HEK293 (cell line): ENCODE data around the gene SP8.

Source experiments
- PRDM2 ChIP-seq: fragments of 450-650 bp; formaldehyde crosslinking; IDR thresholded peaks from 2 replicates; pipeline ENCODE4 v1.5.1; 2016; ENCODE audit warnings: missing biosample characterization, missing genetic modification characterization, borderline replicate concordance
- ZBTB10 ChIP-seq: fragments of 450-650 bp; formaldehyde crosslinking; IDR thresholded peaks from 2 replicates; pipeline ENCODE4 v1.5.1; 2016; ENCODE audit warnings: missing biosample characterization, missing genetic modification characterization
- ZBTB48 ChIP-seq: fragments of 450-650 bp; formaldehyde crosslinking; IDR thresholded peaks from 2 replicates; pipeline ENCODE4 v1.5.1; 2016; ENCODE audit warnings: missing biosample characterization, missing genetic modification characterization
- ZFP41 ChIP-seq: fragments of 450-650 bp; formaldehyde crosslinking; IDR thresholded peaks from 2 replicates; pipeline ENCODE4 v1.5.1; 2016; ENCODE audit warnings: missing biosample characterization, missing genetic modification characterization, borderline replicate concordance
- ZNF174 ChIP-seq: fragments of 450-650 bp; formaldehyde crosslinking; IDR thresholded peaks from 2 replicates; pipeline ENCODE4 v1.5.0; 2017; ENCODE audit warnings: missing biosample characterization, mild to moderate bottlenecking, missing genetic modification characterization
- ZNF324 ChIP-seq: fragments of 450-650 bp; formaldehyde crosslinking; IDR thresholded peaks from 2 replicates; pipeline ENCODE4 v1.5.1; 2016; ENCODE audit warnings: missing biosample characterization, missing genetic modification characterization
- ZNF48 ChIP-seq: fragments of 450-650 bp; formaldehyde crosslinking; IDR thresholded peaks from 2 replicates; pipeline ENCODE4 v1.5.1; 2016; ENCODE audit warnings: missing biosample characterization, missing genetic modification characterization
- ZNF518A ChIP-seq: fragments of 450-650 bp; formaldehyde crosslinking; conservative IDR thresholded peaks from 2 replicates; pipeline ENCODE4 v1.5.1; 2016; ENCODE audit warnings: low read depth, missing biosample characterization, missing genetic modification characterization
- ZNF521 ChIP-seq: fragments of 450-650 bp; formaldehyde crosslinking; IDR thresholded peaks from 2 replicates; pipeline ENCODE4 v1.5.1; 2017; ENCODE audit warnings: missing biosample characterization, mild to moderate bottlenecking, missing genetic modification characterization
- ZNF596 ChIP-seq: fragments of 450-650 bp; IDR thresholded peaks from 2 replicates; pipeline ENCODE4 v1.5.0; 2018; ENCODE audit warnings: missing biosample characterization, mild to moderate bottlenecking, missing genetic modification characterization, moderate library complexity
- ZNF639 ChIP-seq: fragments of 450-650 bp; formaldehyde crosslinking; IDR thresholded peaks from 2 replicates; pipeline ENCODE4 v1.5.1; 2016; ENCODE audit warnings: missing biosample characterization, missing genetic modification characterization
- ZNF747 ChIP-seq: fragments of 450-650 bp; formaldehyde crosslinking; IDR thresholded peaks from 2 replicates; pipeline ENCODE4 v1.5.1; 2016; ENCODE audit warnings: missing biosample characterization, missing genetic modification characterization
- ZSCAN23 ChIP-seq: fragments of 450-650 bp; formaldehyde crosslinking; IDR thresholded peaks from 2 replicates; pipeline ENCODE4 v1.5.1; 2016; ENCODE audit warnings: missing biosample characterization, missing genetic modification characterization
- TF ChIP-seq, protein P1 (sequence below): fragments of 450-650 bp; formaldehyde crosslinking; IDR thresholded peaks from 2 replicates; pipeline ENCODE4 v1.5.1; 2017; ENCODE audit warnings: missing biosample characterization, missing genetic modification characterization
- TF ChIP-seq, protein P2 (sequence below): fragments of 450-650 bp; IDR thresholded peaks from 2 replicates; pipeline ENCODE4 v1.5.1; 2018; ENCODE audit warnings: missing biosample characterization, missing genetic modification characterization
- TF ChIP-seq, protein P3 (sequence below): fragments of 450-650 bp; formaldehyde crosslinking; IDR thresholded peaks from 2 replicates; pipeline ENCODE4 v1.5.1; 2016; ENCODE audit warnings: missing biosample characterization, missing genetic modification characterization

Gene SP8

DNA sequence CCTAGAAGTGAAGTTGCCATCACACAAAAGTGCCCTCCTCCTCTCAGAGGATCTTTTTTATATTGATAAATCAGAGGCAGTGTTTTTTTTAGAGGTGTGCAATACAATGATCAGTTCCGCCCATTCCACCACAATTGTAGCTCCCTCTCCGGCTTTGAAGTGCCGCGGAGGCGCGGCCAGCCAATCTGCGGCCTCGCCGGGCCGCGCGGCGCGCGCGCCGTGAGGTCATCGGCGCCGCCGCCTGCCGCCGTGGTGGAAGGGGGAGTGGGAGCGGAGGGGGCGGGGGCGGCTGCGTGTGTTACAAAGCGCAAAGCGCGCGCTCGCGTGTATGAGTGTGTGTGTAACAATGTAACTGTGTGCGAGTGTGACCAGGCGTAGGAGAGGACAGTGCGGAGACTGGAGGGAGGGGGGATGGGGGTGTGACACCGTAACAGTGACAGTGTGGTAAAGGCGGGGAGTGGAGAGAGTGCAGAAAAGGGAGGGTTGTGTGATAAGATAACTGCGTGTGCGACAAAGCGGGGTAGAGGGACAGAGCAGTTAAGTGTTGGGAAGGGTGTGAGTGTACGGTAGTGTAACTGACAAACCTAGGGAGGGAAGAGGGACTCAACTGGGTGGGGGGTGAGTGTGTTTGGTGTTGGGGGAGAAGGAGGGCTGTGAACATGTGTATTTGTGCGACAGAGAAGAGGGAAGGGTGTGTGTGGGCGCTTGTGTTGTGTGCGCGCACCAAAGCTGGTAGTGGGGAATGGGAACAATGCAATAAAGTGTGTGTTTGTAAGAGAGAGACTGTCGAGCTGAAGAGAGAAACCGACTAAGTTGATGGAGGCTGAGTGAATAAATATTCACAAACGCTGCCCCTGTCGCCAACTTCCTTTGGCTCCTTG lies at the start of gene SP8 (continued):
- TF ChIP-seq ZNF518A (no peak), ZNF596 (no peak), ZNF324 (tag by site-specific recombination) (0 out of 2 replicates have a peak, but pooled peaks have one; percentile 65), ZNF521 (tag by site-specific recombination) (no peak), ZFP41 (no peak), PRDM2 (tag by site-specific recombination) (no peak), ZSCAN23 (tag by site-specific recombination) (no peak), ZBTB10 (tag by site-specific recombination) (0 out of 2 replicates have a peak, but pooled peaks have one; percentile 44), ZBTB48 (tag by site-specific recombination) (peak; percentile 79), ZNF174 (tag by site-specific recombination) (no peak), ZNF639 (tag by site-specific recombination) (no peak), ZNF48 (no peak), ZNF747 (tag by site-specific recombination) (no peak)
- TF ChIP-seq, protein P1, sequence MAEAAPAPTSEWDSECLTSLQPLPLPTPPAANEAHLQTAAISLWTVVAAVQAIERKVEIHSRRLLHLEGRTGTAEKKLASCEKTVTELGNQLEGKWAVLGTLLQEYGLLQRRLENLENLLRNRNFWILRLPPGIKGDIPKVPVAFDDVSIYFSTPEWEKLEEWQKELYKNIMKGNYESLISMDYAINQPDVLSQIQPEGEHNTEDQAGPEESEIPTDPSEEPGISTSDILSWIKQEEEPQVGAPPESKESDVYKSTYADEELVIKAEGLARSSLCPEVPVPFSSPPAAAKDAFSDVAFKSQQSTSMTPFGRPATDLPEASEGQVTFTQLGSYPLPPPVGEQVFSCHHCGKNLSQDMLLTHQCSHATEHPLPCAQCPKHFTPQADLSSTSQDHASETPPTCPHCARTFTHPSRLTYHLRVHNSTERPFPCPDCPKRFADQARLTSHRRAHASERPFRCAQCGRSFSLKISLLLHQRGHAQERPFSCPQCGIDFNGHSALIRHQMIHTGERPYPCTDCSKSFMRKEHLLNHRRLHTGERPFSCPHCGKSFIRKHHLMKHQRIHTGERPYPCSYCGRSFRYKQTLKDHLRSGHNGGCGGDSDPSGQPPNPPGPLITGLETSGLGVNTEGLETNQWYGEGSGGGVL (tag by site-specific recombination): peak; percentile 96
- TF ChIP-seq, protein P2, sequence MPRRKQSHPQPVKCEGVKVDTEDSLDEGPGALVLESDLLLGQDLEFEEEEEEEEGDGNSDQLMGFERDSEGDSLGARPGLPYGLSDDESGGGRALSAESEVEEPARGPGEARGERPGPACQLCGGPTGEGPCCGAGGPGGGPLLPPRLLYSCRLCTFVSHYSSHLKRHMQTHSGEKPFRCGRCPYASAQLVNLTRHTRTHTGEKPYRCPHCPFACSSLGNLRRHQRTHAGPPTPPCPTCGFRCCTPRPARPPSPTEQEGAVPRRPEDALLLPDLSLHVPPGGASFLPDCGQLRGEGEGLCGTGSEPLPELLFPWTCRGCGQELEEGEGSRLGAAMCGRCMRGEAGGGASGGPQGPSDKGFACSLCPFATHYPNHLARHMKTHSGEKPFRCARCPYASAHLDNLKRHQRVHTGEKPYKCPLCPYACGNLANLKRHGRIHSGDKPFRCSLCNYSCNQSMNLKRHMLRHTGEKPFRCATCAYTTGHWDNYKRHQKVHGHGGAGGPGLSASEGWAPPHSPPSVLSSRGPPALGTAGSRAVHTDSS (tag by site-specific recombination): no peak
- TF ChIP-seq, protein P3, sequence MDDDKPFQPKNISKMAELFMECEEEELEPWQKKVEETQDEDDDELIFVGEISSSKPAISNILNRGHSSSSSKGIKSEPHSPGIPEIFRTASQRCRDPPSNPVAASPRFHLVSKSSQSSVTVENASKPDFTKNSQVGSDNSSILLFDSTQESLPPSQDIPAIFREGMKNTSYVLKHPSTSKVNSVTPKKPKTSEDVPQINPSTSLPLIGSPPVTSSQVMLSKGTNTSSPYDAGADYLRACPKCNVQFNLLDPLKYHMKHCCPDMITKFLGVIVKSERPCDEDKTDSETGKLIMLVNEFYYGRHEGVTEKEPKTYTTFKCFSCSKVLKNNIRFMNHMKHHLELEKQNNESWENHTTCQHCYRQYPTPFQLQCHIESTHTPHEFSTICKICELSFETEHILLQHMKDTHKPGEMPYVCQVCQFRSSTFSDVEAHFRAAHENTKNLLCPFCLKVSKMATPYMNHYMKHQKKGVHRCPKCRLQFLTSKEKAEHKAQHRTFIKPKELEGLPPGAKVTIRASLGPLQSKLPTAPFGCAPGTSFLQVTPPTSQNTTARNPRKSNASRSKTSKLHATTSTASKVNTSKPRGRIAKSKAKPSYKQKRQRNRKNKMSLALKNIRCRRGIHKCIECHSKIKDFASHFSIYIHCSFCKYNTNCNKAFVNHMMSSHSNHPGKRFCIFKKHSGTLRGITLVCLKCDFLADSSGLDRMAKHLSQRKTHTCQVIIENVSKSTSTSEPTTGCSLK (tag by site-specific recombination): no peak
